Neural cell (in vitro differentiated cells): Measurements from ENCODE around the gene ZNF628.

Source experiments
- EP300 ChIP-seq: fragments of 450-650 bp; conservative IDR thresholded peaks from 2 replicates; pipeline ENCODE4 v1.6.1; 2014; ENCODE audit warnings: antibody characterized with exemption, mild to moderate bottlenecking, moderate library complexity; ENCODE audit not compliant: poor library complexity, severe bottlenecking
- EZH2 ChIP-seq: fragments of 200-600, 300-800 bp; shearing (Covaris generic), sonication (generic); IDR thresholded peaks from 2 replicates; pipeline ENCODE4 v1.6.1; 2014; ENCODE audit warnings: antibody characterized with exemption, low read length, borderline replicate concordance, mild to moderate bottlenecking; ENCODE audit not compliant: insufficient read depth, poor library complexity, severe bottlenecking
- POLR2AphosphoS5 ChIP-seq: IDR thresholded peaks from 2 replicates; pipeline ENCODE4 v1.6.1; 2012
- TF ChIP-seq, protein P1 (sequence below): fragments of 450-650 bp; IDR thresholded peaks from 2 replicates; pipeline ENCODE4 v1.5.1; 2014; ENCODE audit warnings: antibody characterized with exemption, mild to moderate bottlenecking, moderate library complexity; ENCODE audit not compliant: poor library complexity, severe bottlenecking

DNA sequence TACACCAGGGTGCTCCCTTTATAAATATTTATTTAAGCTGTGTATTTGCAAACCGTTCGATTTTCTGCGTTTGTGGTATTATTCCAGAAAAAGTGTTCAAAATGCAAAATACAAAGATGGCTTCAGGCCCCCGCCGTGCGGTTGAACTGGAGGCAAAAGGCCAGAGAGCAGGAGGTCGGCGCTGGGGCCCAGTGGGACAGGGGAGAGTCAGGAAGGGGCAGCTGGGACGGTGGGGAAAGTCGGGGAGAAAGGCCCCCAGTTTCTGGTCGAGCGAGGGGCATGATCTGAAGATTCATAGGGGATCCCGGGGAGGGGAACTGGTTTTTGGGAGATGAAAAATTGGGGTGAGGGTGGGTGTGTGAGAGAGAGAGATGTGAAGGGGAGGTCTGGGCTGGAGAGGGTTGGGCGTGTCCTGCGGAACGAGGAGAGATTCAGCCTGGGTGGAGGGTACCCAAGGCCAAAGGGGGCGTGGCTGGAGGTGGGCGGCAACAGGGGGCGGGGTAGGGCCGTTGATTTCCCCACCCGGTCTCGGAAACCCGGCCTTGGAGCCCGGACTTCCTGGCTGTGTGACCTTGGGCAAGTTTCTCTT, 15.7 kb upstream of the ZNF628 start:
- TF ChIP-seq EZH2 (no peak), POLR2AphosphoS5 (no peak), EP300 (no peak)
- TF ChIP-seq, protein P1, sequence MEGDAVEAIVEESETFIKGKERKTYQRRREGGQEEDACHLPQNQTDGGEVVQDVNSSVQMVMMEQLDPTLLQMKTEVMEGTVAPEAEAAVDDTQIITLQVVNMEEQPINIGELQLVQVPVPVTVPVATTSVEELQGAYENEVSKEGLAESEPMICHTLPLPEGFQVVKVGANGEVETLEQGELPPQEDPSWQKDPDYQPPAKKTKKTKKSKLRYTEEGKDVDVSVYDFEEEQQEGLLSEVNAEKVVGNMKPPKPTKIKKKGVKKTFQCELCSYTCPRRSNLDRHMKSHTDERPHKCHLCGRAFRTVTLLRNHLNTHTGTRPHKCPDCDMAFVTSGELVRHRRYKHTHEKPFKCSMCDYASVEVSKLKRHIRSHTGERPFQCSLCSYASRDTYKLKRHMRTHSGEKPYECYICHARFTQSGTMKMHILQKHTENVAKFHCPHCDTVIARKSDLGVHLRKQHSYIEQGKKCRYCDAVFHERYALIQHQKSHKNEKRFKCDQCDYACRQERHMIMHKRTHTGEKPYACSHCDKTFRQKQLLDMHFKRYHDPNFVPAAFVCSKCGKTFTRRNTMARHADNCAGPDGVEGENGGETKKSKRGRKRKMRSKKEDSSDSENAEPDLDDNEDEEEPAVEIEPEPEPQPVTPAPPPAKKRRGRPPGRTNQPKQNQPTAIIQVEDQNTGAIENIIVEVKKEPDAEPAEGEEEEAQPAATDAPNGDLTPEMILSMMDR: no peak
